Measurements from ENCODE around the gene LPP.

The LPP gene

DNA sequence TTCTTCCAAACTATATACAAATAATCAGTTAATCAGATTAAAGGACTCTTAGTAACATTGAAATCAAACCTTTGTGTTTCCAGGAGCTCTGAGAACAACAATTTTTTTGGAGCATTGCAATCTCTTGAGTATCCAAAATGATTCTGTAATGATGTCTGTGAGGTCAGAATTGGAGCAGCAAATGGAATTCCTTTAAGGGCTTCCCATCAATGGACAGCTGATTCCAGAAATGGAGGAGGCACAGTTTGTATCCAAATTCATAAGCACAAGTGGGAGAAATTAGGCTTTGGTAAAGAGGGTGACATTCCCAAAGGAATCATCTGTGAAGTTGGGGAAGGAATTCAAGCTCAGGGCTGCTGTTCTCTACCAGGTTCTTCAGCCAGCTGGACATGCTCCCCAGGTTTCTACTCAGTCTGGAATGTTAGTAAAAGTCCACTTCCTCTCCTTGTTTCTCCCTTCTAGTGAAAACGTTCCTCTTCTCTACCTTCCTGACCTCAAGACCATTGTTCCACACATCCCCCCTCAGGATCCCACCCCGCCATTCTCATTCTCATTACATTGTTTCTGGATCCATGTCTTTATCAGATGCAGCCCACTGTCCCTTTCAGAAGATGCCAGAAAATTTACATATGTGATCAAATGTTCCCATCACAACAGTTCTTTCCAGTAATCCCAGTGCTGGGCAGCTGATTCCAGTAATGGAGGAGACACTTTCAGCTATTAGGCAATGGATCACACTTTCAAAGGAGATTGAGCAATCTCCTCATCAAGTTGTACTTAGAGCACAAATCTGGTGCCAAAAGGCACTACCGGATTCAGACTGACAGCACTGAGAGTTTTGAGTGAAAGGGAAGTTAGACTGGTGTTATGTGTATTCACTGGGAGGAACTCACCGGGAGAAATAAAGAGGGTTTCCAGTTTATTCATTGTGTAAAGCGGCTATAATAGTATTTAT lies 626.5 kb downstream of the LPP start:
- TF ChIP-seq POLR2AphosphoS5 (IDR thresholded peaks at IDR 0.05; ENCODE audit: low read depth, low read length): no peak
- TF ChIP-seq FOXP2 (optimal IDR thresholded peaks at IDR 0.05; ENCODE audit: borderline replicate concordance, extremely low read depth, extremely low read length, insufficient read depth): no peak

- TF ChIP-seq, protein P1, sequence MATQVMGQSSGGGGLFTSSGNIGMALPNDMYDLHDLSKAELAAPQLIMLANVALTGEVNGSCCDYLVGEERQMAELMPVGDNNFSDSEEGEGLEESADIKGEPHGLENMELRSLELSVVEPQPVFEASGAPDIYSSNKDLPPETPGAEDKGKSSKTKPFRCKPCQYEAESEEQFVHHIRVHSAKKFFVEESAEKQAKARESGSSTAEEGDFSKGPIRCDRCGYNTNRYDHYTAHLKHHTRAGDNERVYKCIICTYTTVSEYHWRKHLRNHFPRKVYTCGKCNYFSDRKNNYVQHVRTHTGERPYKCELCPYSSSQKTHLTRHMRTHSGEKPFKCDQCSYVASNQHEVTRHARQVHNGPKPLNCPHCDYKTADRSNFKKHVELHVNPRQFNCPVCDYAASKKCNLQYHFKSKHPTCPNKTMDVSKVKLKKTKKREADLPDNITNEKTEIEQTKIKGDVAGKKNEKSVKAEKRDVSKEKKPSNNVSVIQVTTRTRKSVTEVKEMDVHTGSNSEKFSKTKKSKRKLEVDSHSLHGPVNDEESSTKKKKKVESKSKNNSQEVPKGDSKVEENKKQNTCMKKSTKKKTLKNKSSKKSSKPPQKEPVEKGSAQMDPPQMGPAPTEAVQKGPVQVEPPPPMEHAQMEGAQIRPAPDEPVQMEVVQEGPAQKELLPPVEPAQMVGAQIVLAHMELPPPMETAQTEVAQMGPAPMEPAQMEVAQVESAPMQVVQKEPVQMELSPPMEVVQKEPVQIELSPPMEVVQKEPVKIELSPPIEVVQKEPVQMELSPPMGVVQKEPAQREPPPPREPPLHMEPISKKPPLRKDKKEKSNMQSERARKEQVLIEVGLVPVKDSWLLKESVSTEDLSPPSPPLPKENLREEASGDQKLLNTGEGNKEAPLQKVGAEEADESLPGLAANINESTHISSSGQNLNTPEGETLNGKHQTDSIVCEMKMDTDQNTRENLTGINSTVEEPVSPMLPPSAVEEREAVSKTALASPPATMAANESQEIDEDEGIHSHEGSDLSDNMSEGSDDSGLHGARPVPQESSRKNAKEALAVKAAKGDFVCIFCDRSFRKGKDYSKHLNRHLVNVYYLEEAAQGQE (IDR thresholded peaks at IDR 0.05; ENCODE audit: insufficient read depth in 1 of 2, low read depth in 2 of 2, low read length in 2 of 2): no peak
- TF ChIP-seq POLR2AphosphoS5 (IDR thresholded peaks at IDR 0.05; ENCODE audit: low read depth, low read length): no peak
- no peak for TF ChIP-seq TAF1 (IDR thresholded peaks at IDR 0.05; ENCODE audit: borderline replicate concordance, insufficient read depth, low read length)
- no peak for TF ChIP-seq FOXP2 (optimal IDR thresholded peaks at IDR 0.05; ENCODE audit: borderline replicate concordance, extremely low read depth, extremely low read length, insufficient read depth)
- TF ChIP-seq SIN3A (IDR thresholded peaks at IDR 0.05; ENCODE audit: borderline replicate concordance, insufficient read depth, low read length): no peak
These were observed 628.7 kb downstream of the LPP start for GRCh38 chr3:188782613-188783124.

- no peak for TF ChIP-seq POLR2AphosphoS5 (IDR thresholded peaks at IDR 0.05; ENCODE audit: low read depth, low read length)
- TF ChIP-seq, protein P1 (IDR thresholded peaks at IDR 0.05; ENCODE audit: insufficient read depth in 1 of 2, low read depth in 2 of 2, low read length in 2 of 2): no peak
- no peak for TF ChIP-seq FOXP2 (optimal IDR thresholded peaks at IDR 0.05; ENCODE audit: borderline replicate concordance, extremely low read depth, extremely low read length, insufficient read depth)
- no peak for TF ChIP-seq TAF1 (IDR thresholded peaks at IDR 0.05; ENCODE audit: borderline replicate concordance, insufficient read depth, low read length)
- TF ChIP-seq SIN3A (IDR thresholded peaks at IDR 0.05; ENCODE audit: borderline replicate concordance, insufficient read depth, low read length): no peak
These were observed 632.5 kb downstream of the LPP start for GRCh38 chr3:188786424-188786823.

DNA sequence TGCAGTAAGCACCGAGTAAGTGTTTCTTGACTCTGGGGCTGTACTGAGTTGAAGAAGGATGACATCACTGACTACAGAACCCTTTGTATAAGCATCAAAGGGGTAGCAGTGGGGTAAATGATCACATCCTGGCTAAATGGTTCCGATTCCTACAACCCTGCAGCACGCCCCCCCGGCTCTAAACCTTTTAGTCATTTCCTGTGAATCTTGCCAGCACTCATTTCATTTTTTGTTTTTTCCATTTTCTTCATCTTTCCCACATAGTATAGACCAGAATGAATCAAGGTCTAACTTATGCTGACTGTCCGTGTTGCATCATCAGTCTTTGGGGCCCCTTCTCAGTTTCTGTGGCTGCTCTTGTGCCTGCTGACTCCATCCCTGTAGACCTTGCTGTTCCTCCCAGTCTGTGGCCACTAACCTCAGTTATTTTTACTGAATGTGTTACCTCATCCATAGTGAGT lies 634.7 kb downstream of the LPP start:
- TF ChIP-seq SIN3A (IDR thresholded peaks at IDR 0.05; ENCODE audit: borderline replicate concordance, insufficient read depth, low read length) (no peak), FOXP2 (optimal IDR thresholded peaks at IDR 0.05; ENCODE audit: borderline replicate concordance, extremely low read depth, extremely low read length, insufficient read depth) (no peak), TAF1 (IDR thresholded peaks at IDR 0.05; ENCODE audit: borderline replicate concordance, insufficient read depth, low read length) (no peak), POLR2AphosphoS5 (IDR thresholded peaks at IDR 0.05; ENCODE audit: low read depth, low read length) (no peak)
- TF ChIP-seq, protein P1 (IDR thresholded peaks at IDR 0.05; ENCODE audit: insufficient read depth in 1 of 2, low read depth in 2 of 2, low read length in 2 of 2): no peak

DNA sequence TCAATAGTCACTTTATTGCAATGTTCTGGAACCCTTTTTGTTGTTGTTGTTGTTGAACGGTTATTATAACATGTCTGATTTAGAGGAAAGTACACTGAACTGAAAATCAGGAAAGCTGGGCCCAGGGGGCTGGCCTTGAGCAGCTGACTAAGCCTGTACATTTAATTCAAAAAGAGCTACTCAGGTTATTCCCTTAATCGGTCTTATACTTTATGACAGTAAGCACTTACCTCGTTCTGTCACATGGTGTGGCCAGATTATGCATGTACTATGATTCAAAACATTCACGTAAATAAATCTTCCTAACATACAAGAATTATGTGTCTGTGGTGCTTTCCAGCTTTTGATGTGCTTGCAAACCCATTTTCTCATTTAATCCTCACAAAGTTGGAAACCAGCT lies 635.3 kb downstream of the LPP start:
- TF ChIP-seq TAF1 (IDR thresholded peaks at IDR 0.05; ENCODE audit: borderline replicate concordance, insufficient read depth, low read length): no peak
- no peak for TF ChIP-seq POLR2AphosphoS5 (IDR thresholded peaks at IDR 0.05; ENCODE audit: low read depth, low read length)
- no peak for TF ChIP-seq SIN3A (IDR thresholded peaks at IDR 0.05; ENCODE audit: borderline replicate concordance, insufficient read depth, low read length)
- TF ChIP-seq FOXP2 (optimal IDR thresholded peaks at IDR 0.05; ENCODE audit: borderline replicate concordance, extremely low read depth, extremely low read length, insufficient read depth): no peak
- TF ChIP-seq, protein P1 (IDR thresholded peaks at IDR 0.05; ENCODE audit: insufficient read depth in 1 of 2, low read depth in 2 of 2, low read length in 2 of 2): no peak
